DOHH2 (cell line): ENCODE results near the gene RORC.

Experiments
- EZH2phosphoT487 ChIP-seq: fragments of 200-600 bp; sonication (generic); IDR thresholded peaks from 2 replicates; pipeline ENCODE4 v1.6.1; 2017; ENCODE audit warnings: borderline replicate concordance, mild to moderate bottlenecking, antibody characterized with exemption, low read length, moderate library complexity, mixed read lengths
- TF ChIP-seq, protein P1 (sequence below): fragments of 200-600 bp; sonication (generic); IDR thresholded peaks from one replicate; pipeline ENCODE4 v1.5.1; 2014; ENCODE audit warnings: antibody characterized with exemption, mild to moderate bottlenecking, low read depth, low read length; ENCODE audit not compliant: poor library complexity, severe bottlenecking

- TF ChIP-seq, protein P1, sequence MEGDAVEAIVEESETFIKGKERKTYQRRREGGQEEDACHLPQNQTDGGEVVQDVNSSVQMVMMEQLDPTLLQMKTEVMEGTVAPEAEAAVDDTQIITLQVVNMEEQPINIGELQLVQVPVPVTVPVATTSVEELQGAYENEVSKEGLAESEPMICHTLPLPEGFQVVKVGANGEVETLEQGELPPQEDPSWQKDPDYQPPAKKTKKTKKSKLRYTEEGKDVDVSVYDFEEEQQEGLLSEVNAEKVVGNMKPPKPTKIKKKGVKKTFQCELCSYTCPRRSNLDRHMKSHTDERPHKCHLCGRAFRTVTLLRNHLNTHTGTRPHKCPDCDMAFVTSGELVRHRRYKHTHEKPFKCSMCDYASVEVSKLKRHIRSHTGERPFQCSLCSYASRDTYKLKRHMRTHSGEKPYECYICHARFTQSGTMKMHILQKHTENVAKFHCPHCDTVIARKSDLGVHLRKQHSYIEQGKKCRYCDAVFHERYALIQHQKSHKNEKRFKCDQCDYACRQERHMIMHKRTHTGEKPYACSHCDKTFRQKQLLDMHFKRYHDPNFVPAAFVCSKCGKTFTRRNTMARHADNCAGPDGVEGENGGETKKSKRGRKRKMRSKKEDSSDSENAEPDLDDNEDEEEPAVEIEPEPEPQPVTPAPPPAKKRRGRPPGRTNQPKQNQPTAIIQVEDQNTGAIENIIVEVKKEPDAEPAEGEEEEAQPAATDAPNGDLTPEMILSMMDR = no peak
- no peak for TF ChIP-seq EZH2phosphoT487
These were observed 29.0 kb upstream of the RORC start for GRCh38 chr1:151860504-151861187.
